BJ (cell line): ENCODE measurements around the gene GPR82. TPM values are rescaled to one million over a fixed set of nuclear protein-coding genes. Genes with fewer than 3 reads are reported as not detected.

Source experiments
- CTCF ChIA-PET: fragments of 350-600 bp; formaldehyde crosslinking; extraction: SDS; loops from one replicate; lab custom pipeline; 2021; ENCODE audit warnings: antibody characterized with exemption, inconsistent platforms; lab: Yijun Ruan, JAX
- POLR2A ChIA-PET: fragments of 300-600 bp; sonication (Branson Sonifier 250); formaldehyde crosslinking; extraction: SDS; loops from one replicate; lab custom pipeline; 2021; ENCODE audit warnings: antibody characterized with exemption; lab: Charles Lee
- DNase-seq: peaks from one replicate; pipeline ENCODE4 v3.0.0-alpha.2; 2011; ENCODE audit warnings: low read depth
- H3K27me3 ChIP-seq: 2 replicates; pipeline ENCODE4 v1.6.0; 2011; ENCODE audit warnings: low read length; ENCODE audit not compliant: control insufficient read depth, insufficient read depth
- H3K36me3 ChIP-seq: 2 replicates; pipeline ENCODE4 v1.5.1; 2011; ENCODE audit warnings: low read length; ENCODE audit not compliant: control insufficient read depth, insufficient read depth
- H3K4me3 ChIP-seq: 2 replicates; pipeline ENCODE4 v1.5.1; 2011; ENCODE audit warnings: low read depth, mild to moderate bottlenecking, control low read depth, low read length
- CTCF ChIP-seq: IDR thresholded peaks from 2 replicates; pipeline ENCODE4 v1.5.1; 2011; ENCODE audit warnings: low read depth, mild to moderate bottlenecking, control low read depth, inconsistent platforms, low read length, moderate library complexity; ENCODE audit not compliant: insufficient read depth
- polyA plus RNA-seq: library from polyadenylated mRNA; depleted of rRNA; stranded (reverse); fragments of >200 nt; gene quantifications from 2 replicates; pipeline ENCODE4 v1.2.3, GENCODE V29; 2011

Gene GPR82
- polyA plus RNA-seq, 1 experiment: not detected

- TF ChIP-seq CTCF: no peak
- CTCF ChIA-PET: no interaction called here
- Histone ChIP-seq H3K4me3 (no peak overlapping the region), H3K27me3 (no peaks in the 10 kb centered on the region), H3K36me3 (no peaks in the 10 kb centered on the region)
- POLR2A ChIA-PET: no interaction called here
- no peak for DNase-seq
Measured at GRCh38 chrX:41722816-41723618, 964 bp upstream of the GPR82 start.

- Histone ChIP-seq H3K27me3 (no peaks in the 10 kb centered on the region), H3K4me3 (no peak overlapping the region), H3K36me3 (no peaks in the 10 kb centered on the region)
- no peak for TF ChIP-seq CTCF
- ChIA-PET CTCF (no interaction called here), POLR2A (no interaction called here)
- DNase-seq: no peak
Measured at GRCh38 chrX:41728125-41728524, 4.1 kb downstream of the GPR82 start.

- H3K36me3 ChIP-seq: no peaks in the 10 kb centered on the region
- H3K4me3 ChIP-seq: no peak overlapping the region
- CTCF ChIA-PET: no interaction called here
- DNase-seq: peak; percentile 9
- POLR2A ChIA-PET: no interaction called here
- TF ChIP-seq CTCF: no peak
- no peaks in the 10 kb centered on the region for H3K27me3 ChIP-seq
Measured at GRCh38 chrX:41730081-41730480, 6.1 kb downstream of the GPR82 start.

GRCh38 chrX:41732260-41732659 is 8.3 kb downstream of the GPR82 start:
- ChIA-PET POLR2A (no interaction called here), CTCF (no interaction called here)
- Histone ChIP-seq H3K36me3 (no peaks in the 10 kb centered on the region), H3K4me3 (no peak overlapping the region), H3K27me3 (no peaks in the 10 kb centered on the region)
- no peak for DNase-seq
- no peak for TF ChIP-seq CTCF

GRCh38 chrX:41733939-41734338 is 10.0 kb downstream of the GPR82 start:
- Histone ChIP-seq H3K4me3 (no peak overlapping the region), H3K27me3 (no peaks in the 10 kb centered on the region), H3K36me3 (no peaks in the 10 kb centered on the region)
- DNase-seq: no peak
- ChIA-PET CTCF (no interaction called here), POLR2A (no interaction called here)
- no peak for TF ChIP-seq CTCF
